Left colon (tissue), 2 donors: ENCODE measurements around the gene CLRN3. TPM values are rescaled to one million over a fixed set of nuclear protein-coding genes. Genes with fewer than 3 reads are reported as not detected.

Experiments
- ATAC-seq: fragments of 200-7000 bp; cut with Tn5 transposase; one replicate; pipeline ENCODE4 v1.9.1; 2020; ENCODE audit warnings: mild to moderate bottlenecking, moderate library complexity
- DNase-seq, 2 donors: peaks; one replicate each; pipeline ENCODE4 v3.0.0-alpha.2; 2020
- intact Hi-C, 2 donors: fragments of 100-400 bp; cut with DNase I in 1 of 2; cut with micrococcal nuclease in 1 of 2; formaldehyde crosslinking; loops; one replicate each; pipeline versions ENCODE4 v1.11.2 to v1.14.0; 2022; cut with DNase I, micrococcal nuclease
- total RNA-seq, 2 donors: library from RNA; stranded (reverse); fragmentation: NEBNext Ultra II Directional; extraction: Animal tissue kit (Norgen Biotek cat#: 25700); gene quantifications; one replicate each; pipeline ENCODE4 v1.2.1, GENCODE V29; 2021
- donor health status: DM: no; HTN: no; CAD: no.
- donor health status: DM: yes; HTN: yes; CAD: no.

The CLRN3 gene
- total RNA-seq, 2 donors from 2014 or later = 148 to 155 TPM

GRCh38 chr10:127921075-127921752, 28.5 kb upstream of the CLRN3 start:
- ATAC-seq (no peak), DNase-seq (no peak)
- intact Hi-C loops = no loop called here

- intact Hi-C loops = no loop called here
- DNase-seq = no peak
- no peak for ATAC-seq
These were observed 27.7 kb upstream of the CLRN3 start for GRCh38 chr10:127920306-127921074.

GRCh38 chr10:127919418-127920271, 26.9 kb upstream of the CLRN3 start:
- peak; percentile 40 for ATAC-seq
- intact Hi-C loops = no loop called here
- no peak for DNase-seq

- DNase-seq (no peak), ATAC-seq (no peak)
- intact Hi-C loops = no loop called here
These were observed 25.8 kb upstream of the CLRN3 start for GRCh38 chr10:127918572-127918971.

- intact Hi-C loops = no loop called here
- DNase-seq = no peak
- no peak for ATAC-seq
These were observed 24.1 kb upstream of the CLRN3 start for GRCh38 chr10:127916826-127917225.

- ATAC-seq = no peak
- DNase-seq = no peak
- intact Hi-C loops = no loop called here
These were observed 22.6 kb upstream of the CLRN3 start for GRCh38 chr10:127915324-127915723.

- intact Hi-C loops = no loop called here
- ATAC-seq (no peak), DNase-seq (no peak)
These were observed 20.6 kb upstream of the CLRN3 start for GRCh38 chr10:127913368-127913759.

GRCh38 chr10:127912607-127913367, 20.0 kb upstream of the CLRN3 start:
- intact Hi-C loops = no loop called here
- DNase-seq (no peak), ATAC-seq (no peak)

- intact Hi-C loops = no loop called here
- DNase-seq = no peak
- ATAC-seq = no peak
These were observed 19.1 kb upstream of the CLRN3 start for GRCh38 chr10:127911867-127912257.

- intact Hi-C loops = no loop called here
- no peak for ATAC-seq
- no peak for DNase-seq
These were observed 18.6 kb upstream of the CLRN3 start for GRCh38 chr10:127911218-127911866.

- intact Hi-C loops = no loop called here
- no peak for ATAC-seq
- DNase-seq = no peak
These were observed 17.7 kb upstream of the CLRN3 start for GRCh38 chr10:127910464-127910770.

- DNase-seq (no peak), ATAC-seq (no peak)
- intact Hi-C loops = loop anchor here (5.0 to 10.0 kb wide), 2 partner anchors 102 to 105 kb away; no protein-coding TSS in a partner anchor
These were observed 17.1 kb upstream of the CLRN3 start for GRCh38 chr10:127909716-127910463.

- DNase-seq = no peak
- intact Hi-C loops = loop anchor here (5.0 to 10.0 kb wide), 2 partner anchors 103 to 106 kb away; no protein-coding TSS in a partner anchor
- no peak for ATAC-seq
These were observed 16.2 kb upstream of the CLRN3 start for GRCh38 chr10:127908959-127909267.

GRCh38 chr10:127908106-127908958, 15.6 kb upstream of the CLRN3 start:
- intact Hi-C loops = loop anchor here (5.0 to 10.0 kb wide), 2 partner anchors 104 to 106 kb away; no protein-coding TSS in a partner anchor
- ATAC-seq (no peak), DNase-seq (no peak)

- intact Hi-C loops = loop anchor here (5.0 to 10.0 kb wide), 2 partner anchors 105 to 107 kb away; no protein-coding TSS in a partner anchor
- peak; percentile 10 for ATAC-seq
- DNase-seq = peak in 1 of 2 donors; percentile 59
These were observed 14.8 kb upstream of the CLRN3 start for GRCh38 chr10:127907411-127908105.
